Neural cell (in vitro differentiated cells): ENCODE results near the gene KLHL2. TPM values are rescaled to one million over a fixed set of nuclear protein-coding genes. Genes with fewer than 3 reads are reported as not detected.

ENCODE experiments used
- H2AFZ ChIP-seq: fragments of 200-600, 300-800 bp; sonication (generic), shearing (Covaris generic); 2 replicates; pipeline ENCODE4 v1.6.0; 2014; ENCODE audit warnings: low read depth, mild to moderate bottlenecking, antibody characterized with exemption, low read length, moderate library complexity
- H3F3A ChIP-seq: fragments of 200-600 bp; shearing (Covaris generic); 2 replicates; pipeline ENCODE4 v1.6.1; 2016; ENCODE audit warnings: mild to moderate bottlenecking, moderate library complexity, mixed read lengths, antibody characterized with exemption, low read length; ENCODE audit not compliant: insufficient read depth, poor library complexity, severe bottlenecking
- H3K27ac ChIP-seq: fragments of 200-600, 300-800 bp; sonication (generic), shearing (Covaris generic); 2 replicates; pipeline ENCODE4 v1.5.1; 2014; ENCODE audit warnings: mild to moderate bottlenecking, low read length, moderate library complexity
- H3K27me3 ChIP-seq: fragments of 300-800, 200-600 bp; sonication (generic), shearing (Covaris generic); 2 replicates; pipeline ENCODE4 v1.6.0; 2014; ENCODE audit warnings: mild to moderate bottlenecking, low read depth, low read length, moderate library complexity; ENCODE audit not compliant: insufficient read depth
- H3K36me3 ChIP-seq: fragments of 300-800, 200-600 bp; sonication (generic), shearing (Covaris generic); 2 replicates; pipeline ENCODE4 v1.5.1; 2014; ENCODE audit warnings: mild to moderate bottlenecking, antibody characterized with exemption, low read length, moderate library complexity; ENCODE audit not compliant: insufficient read depth
- H3K4me2 ChIP-seq: fragments of 300-800, 200-600 bp; sonication (generic), shearing (Covaris generic); 2 replicates; pipeline ENCODE4 v1.6.0; 2014; ENCODE audit warnings: mild to moderate bottlenecking, low read length
- H3K4me3 ChIP-seq: fragments of 300-800, 200-600 bp; sonication (generic), shearing (Covaris generic); 2 replicates; pipeline ENCODE4 v1.5.1; 2014; ENCODE audit warnings: mild to moderate bottlenecking, low read length, moderate library complexity
- H3K79me2 ChIP-seq: fragments of 200-600 bp; shearing (Covaris generic); replicated peaks from 2 replicates; pipeline ENCODE4 v1.6.0; 2014; ENCODE audit warnings: mild to moderate bottlenecking, low read length, moderate library complexity; ENCODE audit not compliant: insufficient read depth
- H3K9ac ChIP-seq: fragments of 300-800, 200-600 bp; sonication (generic), shearing (Covaris generic); 2 replicates; pipeline ENCODE4 v1.6.1; 2016; ENCODE audit warnings: mild to moderate bottlenecking, low read length, mixed read lengths
- H3K9me2 ChIP-seq: fragments of 200-600 bp; shearing (Covaris generic); 2 replicates; pipeline ENCODE4 v1.6.1; 2016; ENCODE audit warnings: mild to moderate bottlenecking, low read length, mixed read lengths; ENCODE audit not compliant: insufficient read depth
- H3K9me3 ChIP-seq: fragments of 200-600, 300-800 bp; sonication (generic), shearing (Covaris generic); 2 replicates; pipeline ENCODE4 v1.6.1; 2016; ENCODE audit warnings: mild to moderate bottlenecking, mixed run types, low read length, moderate library complexity, mixed read lengths
- H4K20me1 ChIP-seq: fragments of 200-600 bp; shearing (Covaris generic); 2 replicates; pipeline ENCODE4 v1.6.1; 2016; ENCODE audit warnings: mild to moderate bottlenecking, mixed run types; ENCODE audit not compliant: insufficient read depth
- CTCF ChIP-seq: fragments of 450-650 bp; IDR thresholded peaks from 2 replicates; pipeline ENCODE4 v1.5.1; 2014; ENCODE audit warnings: antibody characterized with exemption, mild to moderate bottlenecking, moderate library complexity; ENCODE audit not compliant: poor library complexity, severe bottlenecking
- EP300 ChIP-seq: fragments of 450-650 bp; conservative IDR thresholded peaks from 2 replicates; pipeline ENCODE4 v1.6.1; 2014; ENCODE audit warnings: antibody characterized with exemption, mild to moderate bottlenecking, moderate library complexity; ENCODE audit not compliant: poor library complexity, severe bottlenecking
- EZH2 ChIP-seq: fragments of 200-600, 300-800 bp; shearing (Covaris generic), sonication (generic); IDR thresholded peaks from 2 replicates; pipeline ENCODE4 v1.6.1; 2014; ENCODE audit warnings: antibody characterized with exemption, low read length, borderline replicate concordance, mild to moderate bottlenecking; ENCODE audit not compliant: insufficient read depth, poor library complexity, severe bottlenecking
- MXI1 ChIP-seq: fragments of 450-650 bp; conservative IDR thresholded peaks from 2 replicates; pipeline ENCODE4 v1.6.1; 2014; ENCODE audit warnings: antibody characterized with exemption, mild to moderate bottlenecking; ENCODE audit not compliant: poor library complexity, severe bottlenecking
- POLR2AphosphoS5 ChIP-seq: IDR thresholded peaks from 2 replicates; pipeline ENCODE4 v1.6.1; 2012
- RAD21 ChIP-seq: fragments of 450-650 bp; conservative IDR thresholded peaks from 2 replicates; pipeline ENCODE4 v1.6.1; 2014; ENCODE audit warnings: antibody characterized with exemption, mild to moderate bottlenecking, moderate library complexity
- TAF1 ChIP-seq: IDR thresholded peaks from 2 replicates; pipeline ENCODE4 v1.6.1; 2012; ENCODE audit warnings: low read depth
- polyA plus RNA-seq: library from polyadenylated mRNA; depleted of rRNA; stranded (reverse); fragments of >200 nt; gene quantifications from 2 replicates; pipeline ENCODE4 v1.2.3, GENCODE V29; 2014
- TF ChIP-seq, protein P1 (sequence below): IDR thresholded peaks from 2 replicates; pipeline ENCODE4 v1.6.1; 2012; ENCODE audit warnings: borderline replicate concordance

KLHL2 gene
- polyA plus RNA-seq, 1 donor from 2014 or later: 42.8 TPM

DNA sequence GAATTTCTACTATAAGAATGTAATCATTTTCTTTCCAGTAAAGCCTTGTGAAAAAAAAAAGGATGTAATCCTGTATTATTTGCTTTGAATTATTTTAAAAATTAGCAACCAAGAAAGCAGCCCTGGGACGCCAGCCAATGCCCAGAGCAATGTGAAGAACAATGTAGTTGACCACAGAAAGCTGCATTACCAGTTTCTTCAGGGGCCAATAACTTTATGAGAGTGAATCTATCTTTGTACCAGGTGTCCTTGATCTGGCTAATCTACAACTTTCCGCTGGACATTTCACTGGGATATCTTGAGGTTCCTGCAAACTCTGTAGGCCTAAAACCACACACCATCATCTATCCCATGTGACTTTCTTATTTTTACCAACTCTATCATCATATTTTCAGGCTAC, 7.6 kb upstream of the KLHL2 start:
- no peaks in the 10 kb centered on the region for H3K27me3 ChIP-seq
- no peak for TF ChIP-seq RAD21
- no peaks in the 10 kb centered on the region for H3K9me2 ChIP-seq
- no peaks in the 10 kb centered on the region for H3K79me2 ChIP-seq
- no peak overlapping the region for H3K9ac ChIP-seq
- H4K20me1 ChIP-seq: no peaks in the 10 kb centered on the region
- no peak overlapping the region for H3K4me3 ChIP-seq
- no peaks in the 10 kb centered on the region for H3K9me3 ChIP-seq
- H3K27ac ChIP-seq: no peak overlapping the region
- no peaks in the 10 kb centered on the region for H3F3A ChIP-seq
- no peak overlapping the region for H2AFZ ChIP-seq
- H3K4me2 ChIP-seq: no peak overlapping the region
- no peaks in the 10 kb centered on the region for H3K36me3 ChIP-seq

GRCh38 chr4:165201806-165202205, 5.6 kb upstream of the KLHL2 start:
- H3K9me3 ChIP-seq: no peaks in the 10 kb centered on the region
- H3K4me3 ChIP-seq: no peak overlapping the region
- no peaks in the 10 kb centered on the region for H3K36me3 ChIP-seq
- H3K79me2 ChIP-seq: no peaks in the 10 kb centered on the region
- H3K4me2 ChIP-seq: no peak overlapping the region
- no peaks in the 10 kb centered on the region for H4K20me1 ChIP-seq
- no peak overlapping the region for H2AFZ ChIP-seq
- H3K9me2 ChIP-seq: no peaks in the 10 kb centered on the region
- no peak for TF ChIP-seq TAF1
- TF ChIP-seq RAD21: no peak
- TF ChIP-seq, protein P1, sequence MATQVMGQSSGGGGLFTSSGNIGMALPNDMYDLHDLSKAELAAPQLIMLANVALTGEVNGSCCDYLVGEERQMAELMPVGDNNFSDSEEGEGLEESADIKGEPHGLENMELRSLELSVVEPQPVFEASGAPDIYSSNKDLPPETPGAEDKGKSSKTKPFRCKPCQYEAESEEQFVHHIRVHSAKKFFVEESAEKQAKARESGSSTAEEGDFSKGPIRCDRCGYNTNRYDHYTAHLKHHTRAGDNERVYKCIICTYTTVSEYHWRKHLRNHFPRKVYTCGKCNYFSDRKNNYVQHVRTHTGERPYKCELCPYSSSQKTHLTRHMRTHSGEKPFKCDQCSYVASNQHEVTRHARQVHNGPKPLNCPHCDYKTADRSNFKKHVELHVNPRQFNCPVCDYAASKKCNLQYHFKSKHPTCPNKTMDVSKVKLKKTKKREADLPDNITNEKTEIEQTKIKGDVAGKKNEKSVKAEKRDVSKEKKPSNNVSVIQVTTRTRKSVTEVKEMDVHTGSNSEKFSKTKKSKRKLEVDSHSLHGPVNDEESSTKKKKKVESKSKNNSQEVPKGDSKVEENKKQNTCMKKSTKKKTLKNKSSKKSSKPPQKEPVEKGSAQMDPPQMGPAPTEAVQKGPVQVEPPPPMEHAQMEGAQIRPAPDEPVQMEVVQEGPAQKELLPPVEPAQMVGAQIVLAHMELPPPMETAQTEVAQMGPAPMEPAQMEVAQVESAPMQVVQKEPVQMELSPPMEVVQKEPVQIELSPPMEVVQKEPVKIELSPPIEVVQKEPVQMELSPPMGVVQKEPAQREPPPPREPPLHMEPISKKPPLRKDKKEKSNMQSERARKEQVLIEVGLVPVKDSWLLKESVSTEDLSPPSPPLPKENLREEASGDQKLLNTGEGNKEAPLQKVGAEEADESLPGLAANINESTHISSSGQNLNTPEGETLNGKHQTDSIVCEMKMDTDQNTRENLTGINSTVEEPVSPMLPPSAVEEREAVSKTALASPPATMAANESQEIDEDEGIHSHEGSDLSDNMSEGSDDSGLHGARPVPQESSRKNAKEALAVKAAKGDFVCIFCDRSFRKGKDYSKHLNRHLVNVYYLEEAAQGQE: no peak
- TF ChIP-seq POLR2AphosphoS5: no peak
- TF ChIP-seq EZH2: no peak
- TF ChIP-seq MXI1: no peak
- TF ChIP-seq CTCF: no peak
- TF ChIP-seq EP300: no peak
- H3K27ac ChIP-seq: no peak overlapping the region
- no peaks in the 10 kb centered on the region for H3K27me3 ChIP-seq
- H3K9ac ChIP-seq: no peak overlapping the region
- no peaks in the 10 kb centered on the region for H3F3A ChIP-seq
